HG03280 (cell line): Measurements from ENCODE around the gene FSCN2.

Experiments used
- ATAC-seq: cut with Tn5 transposase; IDR thresholded peaks from one replicate; pipeline ENCODE4 v1.9.1; 2021; ENCODE audit warnings: mild to moderate bottlenecking, moderate library complexity; ENCODE audit not compliant: unreplicated experiment

FSCN2 gene

GRCh38 chr17:81538651-81539570 lies 10.7 kb downstream of the FSCN2 start:
- no peak for ATAC-seq

DNA sequence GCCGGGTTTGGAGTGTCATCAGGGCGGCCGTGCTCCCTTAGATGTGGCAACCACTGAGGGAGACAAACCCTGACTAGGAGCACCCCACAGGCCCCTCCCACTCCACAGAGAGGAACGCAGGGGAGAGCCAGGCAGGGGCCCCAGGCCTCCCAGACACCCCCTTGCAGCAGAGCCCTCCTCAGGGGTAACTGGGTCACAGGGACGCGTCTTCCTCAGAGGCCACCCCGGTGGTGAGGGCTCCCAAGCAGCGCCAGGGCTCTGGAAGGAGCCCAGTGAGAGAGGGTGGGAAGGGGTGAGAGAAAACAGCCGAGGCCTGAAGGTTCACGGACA lies 11.4 kb downstream of the FSCN2 start:
- no peak for ATAC-seq

GRCh38 chr17:81539961-81540675 lies 11.9 kb downstream of the FSCN2 start:
- ATAC-seq, result no peak

GRCh38 chr17:81540676-81541027 lies 12.5 kb downstream of the FSCN2 start:
- ATAC-seq, result no peak

DNA sequence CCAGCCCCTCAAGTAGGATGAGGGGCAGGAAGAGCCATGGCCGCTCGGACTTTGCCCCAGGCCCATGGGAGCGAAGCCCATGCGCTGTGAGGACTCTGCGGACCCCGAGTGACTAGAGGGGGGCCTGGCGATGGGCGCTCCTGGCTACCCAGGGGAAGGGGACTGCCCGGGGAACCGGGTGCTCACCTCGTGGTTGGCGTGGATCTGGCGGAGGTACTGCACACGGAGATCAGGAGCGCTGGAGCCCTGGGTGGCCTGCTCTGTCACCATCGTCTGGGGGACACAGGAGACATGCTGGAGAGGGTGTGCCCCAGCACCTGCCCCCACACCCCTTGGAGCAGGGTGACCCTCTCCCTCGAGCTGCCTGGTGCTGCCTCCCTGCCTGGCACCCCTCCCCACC lies 12.9 kb downstream of the FSCN2 start:
- ATAC-seq, result no peak

GRCh38 chr17:81542431-81543338 lies 14.5 kb downstream of the FSCN2 start:
- no peak for ATAC-seq

DNA sequence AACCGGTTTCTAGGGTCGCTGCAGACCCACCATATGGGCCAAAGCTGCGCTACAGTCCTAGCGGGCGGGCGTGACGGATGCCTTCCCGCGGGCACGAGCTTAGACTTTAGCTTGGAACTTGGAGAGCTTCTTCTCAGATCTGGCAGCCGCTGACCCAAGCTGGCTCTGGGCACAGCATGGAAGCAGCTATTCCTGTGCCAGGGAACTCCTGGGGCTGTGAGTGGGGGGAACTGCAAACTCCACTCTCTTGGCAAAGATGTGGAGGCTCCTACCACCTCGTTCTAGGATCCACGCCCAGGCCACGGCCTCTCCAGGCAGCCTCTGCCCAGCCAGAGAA lies 15.1 kb downstream of the FSCN2 start:
- ATAC-seq, result no peak

GRCh38 chr17:81543756-81544155 lies 15.6 kb downstream of the FSCN2 start:
- ATAC-seq, result no peak

GRCh38 chr17:81544281-81544974 lies 16.3 kb downstream of the FSCN2 start:
- ATAC-seq, result no peak

DNA sequence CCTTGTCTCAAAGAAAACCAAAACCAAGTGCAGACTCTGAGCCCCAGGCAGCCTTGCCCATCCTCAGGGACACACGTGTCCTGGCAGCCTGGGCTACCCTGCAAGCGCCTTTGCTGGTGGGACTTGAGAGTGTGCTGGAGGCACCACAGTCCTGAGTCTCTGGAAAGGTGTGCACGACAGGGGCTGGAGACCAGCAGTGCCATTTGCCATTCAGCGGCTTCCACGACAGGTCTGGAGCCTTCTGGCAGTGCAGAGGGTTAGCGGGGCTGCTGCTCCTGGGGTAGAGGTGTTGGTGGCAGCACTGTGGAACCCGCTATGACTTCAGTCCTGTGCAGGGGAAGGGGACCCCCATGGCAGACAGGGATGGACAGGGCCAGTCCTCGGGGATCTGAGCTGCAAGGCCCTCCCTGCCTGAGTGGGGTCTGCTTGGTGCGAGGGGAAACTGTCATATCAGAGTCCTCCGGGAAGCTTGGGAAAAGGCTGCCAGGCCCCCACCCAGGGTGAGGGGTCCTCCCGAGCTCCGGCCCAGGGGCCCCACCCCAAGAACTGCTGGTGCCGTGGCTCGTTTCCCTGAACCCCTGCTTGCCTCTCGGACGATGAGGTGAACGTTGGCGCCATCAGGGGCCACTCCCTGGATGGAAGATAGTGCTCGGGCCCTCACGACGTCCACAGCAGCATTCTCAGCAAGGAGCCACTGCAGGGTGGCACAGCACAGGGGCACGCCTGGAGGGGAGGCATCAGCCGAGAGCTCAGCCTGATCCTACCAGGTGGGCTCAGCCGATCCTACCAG lies 17.2 kb downstream of the FSCN2 start:
- no peak for ATAC-seq

- no peak for ATAC-seq
Observed at GRCh38 chr17:81546906-81547613, 18.9 kb downstream of the FSCN2 start.

DNA sequence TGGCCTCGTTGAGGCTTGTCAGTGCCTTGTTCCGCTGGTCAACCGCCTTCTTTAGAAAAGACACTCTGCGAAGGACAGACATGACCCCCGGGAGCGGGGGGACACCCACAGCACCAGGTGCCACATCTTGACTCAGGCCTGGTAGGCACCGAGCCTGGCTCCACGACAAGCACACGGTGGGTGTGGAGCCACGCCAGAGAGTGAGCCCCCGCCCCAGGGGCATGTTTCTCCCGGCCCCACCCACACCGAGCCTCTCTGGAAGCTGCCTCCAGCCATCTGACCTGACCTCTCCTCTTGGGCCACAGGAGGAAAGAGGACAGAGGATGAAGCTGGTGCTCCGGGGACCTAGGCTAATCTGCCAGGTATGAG lies 19.4 kb downstream of the FSCN2 start:
- ATAC-seq, result no peak

GRCh38 chr17:81549031-81549557 lies 20.9 kb downstream of the FSCN2 start:
- ATAC-seq, result no peak

DNA sequence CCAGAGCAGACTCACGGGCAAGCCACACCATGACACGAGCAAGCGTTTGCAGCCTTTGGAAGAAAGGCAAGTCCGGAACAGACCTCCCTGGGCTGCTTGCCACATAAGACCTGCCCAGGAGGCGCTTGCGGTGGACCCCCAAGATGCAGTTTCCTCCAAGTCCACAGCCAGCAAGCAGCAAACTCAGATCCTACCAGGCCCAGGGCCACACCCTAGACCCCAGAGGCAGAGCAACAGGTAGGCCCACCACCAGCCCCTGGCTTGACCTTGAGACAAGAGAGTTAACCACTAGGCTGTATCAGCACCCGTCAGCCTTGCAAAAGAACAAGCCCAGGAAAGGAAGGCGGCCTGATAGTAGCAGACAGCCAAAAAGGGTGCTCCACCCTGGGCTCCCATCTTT lies 21.6 kb downstream of the FSCN2 start:
- ATAC-seq, result no peak

GRCh38 chr17:81550285-81550684 lies 22.1 kb downstream of the FSCN2 start:
- no peak for ATAC-seq

- no peak for ATAC-seq
Observed at GRCh38 chr17:81550830-81551457, 22.8 kb downstream of the FSCN2 start.

DNA sequence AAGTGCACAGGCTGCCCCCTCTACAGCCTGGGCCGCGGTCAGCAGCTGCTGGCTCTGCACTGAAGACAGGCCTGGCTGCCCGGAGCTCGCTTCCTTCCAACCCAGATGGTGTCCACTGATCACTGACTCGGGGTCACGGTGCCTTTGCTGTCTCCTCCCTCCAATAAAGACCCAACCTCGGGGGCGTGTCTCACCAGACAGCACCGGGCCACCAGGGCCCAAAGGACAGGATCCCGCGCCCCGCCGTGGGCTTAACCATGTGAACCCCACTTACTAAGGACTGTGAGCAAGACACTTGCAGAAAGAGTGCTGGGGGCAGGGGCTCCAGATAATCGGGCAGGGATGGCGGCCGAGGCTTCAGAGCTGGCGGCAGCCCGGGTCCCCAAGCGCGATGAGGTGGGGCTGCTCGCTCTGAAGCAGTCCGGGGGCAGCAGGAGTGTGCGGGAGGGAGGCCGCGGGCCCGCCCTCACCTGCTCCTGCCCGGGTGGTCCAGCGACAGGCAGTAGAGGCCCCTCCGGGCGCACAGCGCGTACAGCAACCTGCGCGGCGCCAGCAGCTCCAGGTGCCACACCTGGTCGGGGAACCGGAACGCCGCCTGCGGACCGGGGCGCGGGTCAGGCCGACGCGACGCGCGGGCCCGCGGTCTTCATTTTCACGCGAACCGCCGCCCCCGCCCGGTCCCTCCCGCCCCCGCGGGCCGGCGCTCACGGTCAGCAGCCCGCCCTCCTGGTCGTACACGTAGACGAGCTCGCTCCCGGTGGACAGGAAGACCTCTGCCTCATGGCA lies 23.5 kb downstream of the FSCN2 start:
- ATAC-seq, result peak; percentile 15
